ENCODE measurements around the gene ABHD1.
A peak's percentile ranks its signal among the peaks of the same experiment; 100 is the strongest.

The ABHD1 gene

DNA sequence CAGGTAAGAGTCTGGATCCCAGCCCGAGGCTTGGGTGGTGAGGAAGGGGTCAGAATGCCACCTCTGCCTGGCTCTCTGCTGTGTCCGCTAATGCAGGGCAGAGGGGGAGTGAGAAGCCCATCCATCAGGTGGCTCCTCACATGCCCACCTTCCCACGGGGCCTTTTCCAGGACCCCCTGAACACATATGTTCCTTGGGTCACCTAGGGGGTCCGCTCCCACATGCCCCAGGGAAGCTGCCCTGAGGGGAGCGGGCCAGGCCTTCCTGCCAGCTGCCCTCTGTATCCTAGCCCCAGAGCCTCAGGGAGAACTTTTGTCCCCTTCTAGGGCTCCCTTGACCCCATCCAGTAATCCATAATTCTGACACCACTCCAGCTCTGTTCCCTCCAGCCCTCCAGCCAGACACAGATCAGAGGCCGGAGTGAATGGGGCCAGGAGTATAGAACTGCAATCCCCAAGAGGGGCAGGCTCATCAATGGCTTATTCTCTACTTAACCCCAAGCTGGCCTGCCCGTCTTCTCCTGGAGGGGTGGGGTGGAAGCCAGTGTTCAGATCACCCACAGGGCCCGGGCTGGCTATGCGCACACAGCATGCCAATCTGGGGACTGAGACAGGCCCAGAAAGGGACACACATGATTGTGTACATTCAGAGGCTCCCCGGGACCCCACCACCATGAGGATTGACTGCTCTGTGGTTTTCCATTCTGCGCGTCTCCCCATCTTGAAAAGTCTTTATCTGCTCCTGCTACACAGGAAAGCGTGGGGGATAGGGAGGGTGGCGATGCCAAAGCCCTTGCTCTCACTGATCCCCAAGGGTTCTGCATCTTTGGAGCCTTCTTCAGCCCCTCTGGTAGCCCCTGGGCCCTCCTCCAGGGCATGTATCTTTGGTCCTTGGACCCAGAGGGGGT, 44.1 kb upstream of the ABHD1 start:
- TF ChIP-seq GLIS3 (CRISPR knock-in tag; IDR thresholded peaks at IDR 0.05) (no peak), ZNF70 (CRISPR knock-in tag; IDR thresholded peaks at IDR 0.05) (peak; percentile 80)
- ATAC-seq: peak; percentile 10

DNA sequence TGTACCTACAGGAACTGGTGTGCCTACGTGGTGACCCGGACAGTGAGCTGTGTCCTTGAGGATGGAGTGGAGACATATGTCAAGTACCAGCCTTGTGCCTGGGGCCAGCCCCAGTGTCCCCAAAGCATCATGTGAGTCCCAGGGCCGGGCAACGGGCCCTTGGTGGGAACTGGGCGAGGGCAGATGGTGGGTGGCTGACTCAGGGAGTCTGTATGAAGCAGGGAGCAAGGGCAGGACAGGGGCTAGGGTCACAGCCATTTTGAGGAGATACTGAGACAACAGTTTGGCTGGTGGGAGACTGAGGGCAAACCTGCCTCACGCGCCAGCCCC, 43.5 kb upstream of the ABHD1 start:
- no peak for ATAC-seq
- no peak for TF ChIP-seq ESRRG (CRISPR knock-in tag; IDR thresholded peaks at IDR 0.05)

DNA sequence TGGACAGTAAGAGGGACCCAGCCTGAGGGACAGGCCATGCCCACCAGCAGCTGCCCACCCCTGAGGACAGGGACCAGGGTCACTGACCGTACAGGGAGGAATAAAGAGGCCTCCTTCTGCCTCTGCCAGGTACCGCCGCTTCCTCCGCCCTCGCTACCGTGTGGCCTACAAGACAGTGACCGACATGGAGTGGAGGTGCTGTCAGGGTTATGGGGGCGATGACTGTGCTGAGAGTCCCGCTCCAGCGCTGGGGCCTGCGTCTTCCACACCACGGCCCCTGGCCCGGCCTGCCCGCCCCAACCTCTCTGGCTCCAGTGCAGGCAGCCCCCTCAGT, 43.0 kb upstream of the ABHD1 start:
- ATAC-seq: no peak
- TF ChIP-seq ZFP3 (CRISPR knock-in tag; IDR thresholded peaks at IDR 0.05) (no peak), ZNF70 (CRISPR knock-in tag; IDR thresholded peaks at IDR 0.05) (no peak), ZNF565 (CRISPR knock-in tag; conservative IDR thresholded peaks at IDR 0.05; ENCODE audit: low read depth) (no peak), ZFP30 (CRISPR knock-in tag; IDR thresholded peaks at IDR 0.05) (no peak), ESRRG (CRISPR knock-in tag; IDR thresholded peaks at IDR 0.05) (no peak), ARNTL (CRISPR knock-in tag; IDR thresholded peaks at IDR 0.05; ENCODE audit: borderline replicate concordance, low read depth) (no peak)
- TF ChIP-seq, protein P1, sequence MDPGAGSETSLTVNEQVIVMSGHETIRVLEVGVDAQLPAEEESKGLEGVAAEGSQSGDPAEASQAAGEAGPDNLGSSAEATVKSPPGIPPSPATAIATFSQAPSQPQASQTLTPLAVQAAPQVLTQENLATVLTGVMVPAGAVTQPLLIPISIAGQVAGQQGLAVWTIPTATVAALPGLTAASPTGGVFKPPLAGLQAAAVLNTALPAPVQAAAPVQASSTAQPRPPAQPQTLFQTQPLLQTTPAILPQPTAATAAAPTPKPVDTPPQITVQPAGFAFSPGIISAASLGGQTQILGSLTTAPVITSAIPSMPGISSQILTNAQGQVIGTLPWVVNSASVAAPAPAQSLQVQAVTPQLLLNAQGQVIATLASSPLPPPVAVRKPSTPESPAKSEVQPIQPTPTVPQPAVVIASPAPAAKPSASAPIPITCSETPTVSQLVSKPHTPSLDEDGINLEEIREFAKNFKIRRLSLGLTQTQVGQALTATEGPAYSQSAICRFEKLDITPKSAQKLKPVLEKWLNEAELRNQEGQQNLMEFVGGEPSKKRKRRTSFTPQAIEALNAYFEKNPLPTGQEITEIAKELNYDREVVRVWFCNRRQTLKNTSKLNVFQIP (CRISPR knock-in tag; IDR thresholded peaks at IDR 0.05; ENCODE audit: borderline replicate concordance, low read depth): no peak

DNA sequence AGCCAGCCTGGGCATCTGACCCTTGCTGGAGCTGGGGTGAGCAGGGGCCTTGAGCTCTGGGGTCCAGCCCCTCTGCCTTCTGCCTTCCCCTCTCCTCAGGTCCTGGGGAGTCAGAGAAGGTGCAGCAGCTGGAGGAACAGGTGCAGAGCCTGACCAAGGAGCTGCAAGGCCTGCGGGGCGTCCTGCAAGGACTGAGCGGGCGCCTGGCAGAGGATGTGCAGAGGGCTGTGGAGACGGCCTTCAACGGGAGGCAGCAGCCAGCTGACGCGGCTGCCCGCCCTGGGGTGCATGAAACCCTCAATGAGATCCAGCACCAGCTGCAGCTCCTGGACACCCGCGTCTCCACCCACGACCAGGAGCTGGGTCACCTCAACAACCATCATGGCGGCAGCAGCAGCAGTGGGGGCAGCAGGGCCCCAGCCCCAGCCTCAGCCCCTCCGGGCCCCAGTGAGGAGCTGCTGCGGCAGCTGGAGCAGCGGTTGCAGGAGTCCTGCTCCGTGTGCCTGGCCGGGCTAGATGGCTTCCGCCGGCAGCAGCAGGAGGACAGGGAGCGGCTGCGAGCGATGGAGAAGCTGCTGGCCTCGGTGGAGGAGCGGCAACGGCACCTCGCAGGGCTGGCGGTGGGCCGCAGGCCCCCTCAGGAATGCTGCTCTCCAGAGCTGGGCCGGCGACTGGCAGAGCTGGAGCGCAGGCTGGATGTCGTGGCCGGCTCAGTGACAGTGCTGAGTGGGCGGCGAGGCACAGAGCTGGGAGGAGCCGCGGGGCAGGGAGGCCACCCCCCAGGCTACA, 41.4 kb upstream of the ABHD1 start:
- no peak for TF ChIP-seq PPARA (CRISPR knock-in tag; IDR thresholded peaks at IDR 0.05; ENCODE audit: borderline replicate concordance)
- no peak for TF ChIP-seq BACH2 (CRISPR knock-in tag; IDR thresholded peaks at IDR 0.05; ENCODE audit: borderline replicate concordance)
- TF ChIP-seq ZNF8 (CRISPR knock-in tag; IDR thresholded peaks at IDR 0.05): no peak
- TF ChIP-seq ZFP30 (CRISPR knock-in tag; IDR thresholded peaks at IDR 0.05): no peak
- no peak for TF ChIP-seq ZC3H10 (CRISPR knock-in tag; IDR thresholded peaks at IDR 0.05)
- TF ChIP-seq CREB5 (CRISPR knock-in tag; IDR thresholded peaks at IDR 0.05; ENCODE audit: low read depth): no peak
- no peak for TF ChIP-seq TOX (CRISPR knock-in tag; IDR thresholded peaks at IDR 0.05; ENCODE audit: borderline replicate concordance)
- TF ChIP-seq, protein P1 (CRISPR knock-in tag; IDR thresholded peaks at IDR 0.05; ENCODE audit: borderline replicate concordance, low read depth): no peak
- TF ChIP-seq CSRNP3 (CRISPR knock-in tag; IDR thresholded peaks at IDR 0.05): no peak
- no peak for TF ChIP-seq ISL1 (CRISPR knock-in tag; IDR thresholded peaks at IDR 0.05)
- no peak for TF ChIP-seq TSHZ2 (CRISPR knock-in tag; IDR thresholded peaks at IDR 0.05)
- TF ChIP-seq ZNF565 (CRISPR knock-in tag; conservative IDR thresholded peaks at IDR 0.05; ENCODE audit: low read depth): no peak
- TF ChIP-seq PATZ1 (CRISPR knock-in tag; IDR thresholded peaks at IDR 0.05; ENCODE audit: borderline replicate concordance): no peak
- TF ChIP-seq ARNTL (CRISPR knock-in tag; IDR thresholded peaks at IDR 0.05; ENCODE audit: borderline replicate concordance, low read depth): no peak
- no peak for TF ChIP-seq OSR1 (CRISPR knock-in tag; IDR thresholded peaks at IDR 0.05)
- TF ChIP-seq CSDC2 (CRISPR knock-in tag; IDR thresholded peaks at IDR 0.05): no peak
- no peak for TF ChIP-seq SNAI2 (CRISPR knock-in tag; IDR thresholded peaks at IDR 0.05)
- ATAC-seq: no peak
